ENCODE results near the gene SLC12A4.

Gene SLC12A4

GRCh38 chr16:67962135-67962534 is 6.3 kb downstream of the SLC12A4 start:
- no peak for DNase-seq

- DNase-seq: no peak
Measured at GRCh38 chr16:67961551-67961957, 6.9 kb downstream of the SLC12A4 start.

- DNase-seq: no peak
Measured at GRCh38 chr16:67959536-67960329, 8.7 kb downstream of the SLC12A4 start.

- DNase-seq: no peak
Measured at GRCh38 chr16:67957622-67958021, 10.8 kb downstream of the SLC12A4 start.

- no peak for DNase-seq
Measured at GRCh38 chr16:67954421-67955196, 13.8 kb downstream of the SLC12A4 start.

DNA sequence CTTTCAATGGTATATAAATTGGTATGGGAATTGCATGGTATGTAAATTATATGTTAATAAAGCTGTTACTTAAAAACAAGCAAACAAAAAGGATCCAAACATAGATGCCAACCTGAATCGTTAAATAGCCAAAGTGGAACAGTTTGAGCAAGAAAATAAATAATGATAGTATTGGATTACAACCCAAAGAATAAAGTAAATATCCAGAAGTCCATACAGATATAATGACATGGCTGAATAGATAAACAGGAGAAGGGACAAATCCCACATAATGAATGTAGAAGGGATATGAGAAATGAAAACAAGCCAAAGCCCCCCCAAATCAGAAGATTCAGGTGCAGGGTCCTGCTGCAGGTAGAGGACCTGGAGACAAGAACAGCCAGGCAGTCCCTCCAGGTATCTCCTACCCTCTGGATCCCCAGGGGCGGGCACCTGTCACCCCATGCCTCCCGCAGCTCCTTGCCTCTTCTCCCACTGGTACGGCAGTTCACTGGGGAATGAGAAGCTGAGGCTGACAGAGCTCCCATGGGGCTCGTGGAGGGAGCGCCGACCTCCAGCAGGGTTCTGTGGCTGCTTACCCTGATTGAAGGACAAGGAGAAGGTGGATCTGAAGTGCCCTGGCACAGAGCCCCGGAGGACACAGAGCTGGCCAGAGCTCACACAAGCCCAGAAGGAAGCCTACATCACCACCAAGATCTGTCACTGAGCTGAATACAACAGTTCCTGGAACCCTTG is 14.6 kb downstream of the SLC12A4 start:
- no peak for DNase-seq

- DNase-seq: no peak
Measured at GRCh38 chr16:67951485-67951884, 17.0 kb downstream of the SLC12A4 start.

DNA sequence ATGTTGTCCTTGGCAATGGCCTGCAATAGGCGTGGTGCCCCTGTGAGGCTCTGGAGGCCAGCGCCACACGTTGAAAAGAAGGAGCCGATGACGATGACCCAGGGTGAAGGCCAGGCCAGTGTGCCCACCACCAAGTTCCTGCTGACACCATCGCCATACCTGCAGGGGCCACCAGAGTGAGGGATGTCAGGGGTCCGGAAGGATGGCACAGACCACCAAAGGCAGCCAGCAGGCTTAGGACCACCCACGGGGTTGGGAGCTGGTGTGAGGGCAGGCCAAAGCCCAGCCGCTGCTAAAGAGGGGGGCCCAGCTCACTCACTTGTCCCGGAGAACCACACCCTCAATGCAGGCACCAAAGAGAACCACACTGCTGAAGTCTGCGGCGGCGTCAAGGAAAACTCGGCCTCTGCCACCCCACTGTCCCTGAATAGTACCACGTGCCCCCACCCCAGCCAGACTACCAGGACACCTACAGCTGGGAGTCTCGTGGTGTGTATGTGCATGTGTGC is 18.0 kb downstream of the SLC12A4 start:
- DNase-seq: no peak

DNA sequence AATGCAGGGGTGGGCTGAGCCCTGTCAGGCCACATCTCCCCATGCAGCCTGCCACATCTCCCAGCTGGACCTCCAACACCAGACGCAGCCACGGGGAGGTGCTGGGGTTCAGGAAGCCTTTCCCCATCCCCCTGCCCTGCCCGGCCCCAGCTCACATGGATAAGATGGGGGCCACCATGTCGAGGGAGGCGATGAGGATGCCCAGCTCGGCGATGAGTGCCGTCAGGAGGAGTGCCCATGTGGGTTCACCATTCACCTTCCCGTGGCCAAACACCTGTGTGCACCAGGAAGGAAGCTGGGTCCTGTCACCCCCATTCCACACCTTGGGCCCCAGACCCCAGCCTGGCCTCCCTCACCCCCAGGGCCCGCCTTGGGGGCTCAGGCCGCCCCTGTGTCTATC is 18.8 kb downstream of the SLC12A4 start:
- no peak for DNase-seq

GRCh38 chr16:67948015-67948414 is 20.4 kb downstream of the SLC12A4 start:
- DNase-seq: no peak

DNA sequence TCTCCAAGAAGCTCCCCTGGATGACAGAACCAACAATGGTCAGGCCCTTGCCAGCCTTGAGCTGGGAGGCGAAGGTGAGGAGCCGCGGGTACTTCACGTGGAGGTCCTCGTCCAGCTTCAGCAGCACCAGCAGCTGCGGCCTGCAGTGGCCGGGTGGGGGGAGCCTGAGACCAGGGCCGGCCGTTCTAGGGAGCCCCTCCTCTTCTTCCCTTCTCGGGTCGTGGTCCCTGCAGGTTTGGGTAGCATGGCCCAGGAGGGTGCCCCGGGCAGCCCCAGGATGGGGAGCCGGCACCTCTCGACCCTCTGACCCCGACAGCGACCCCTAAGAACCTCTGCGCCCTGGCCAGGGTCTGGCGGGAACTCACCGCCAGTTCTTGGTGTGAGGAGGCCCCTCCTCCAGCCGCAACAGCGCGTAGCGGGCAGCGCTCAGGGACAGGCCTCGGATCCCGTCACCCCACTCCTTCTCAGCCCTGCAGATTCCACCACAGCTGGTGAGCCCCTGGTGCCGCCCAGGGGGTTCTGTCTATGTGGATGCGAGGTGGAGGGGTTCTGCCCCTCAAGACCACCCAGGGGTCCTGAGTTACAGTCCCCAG is 21.4 kb downstream of the SLC12A4 start:
- no peak for DNase-seq

DNA sequence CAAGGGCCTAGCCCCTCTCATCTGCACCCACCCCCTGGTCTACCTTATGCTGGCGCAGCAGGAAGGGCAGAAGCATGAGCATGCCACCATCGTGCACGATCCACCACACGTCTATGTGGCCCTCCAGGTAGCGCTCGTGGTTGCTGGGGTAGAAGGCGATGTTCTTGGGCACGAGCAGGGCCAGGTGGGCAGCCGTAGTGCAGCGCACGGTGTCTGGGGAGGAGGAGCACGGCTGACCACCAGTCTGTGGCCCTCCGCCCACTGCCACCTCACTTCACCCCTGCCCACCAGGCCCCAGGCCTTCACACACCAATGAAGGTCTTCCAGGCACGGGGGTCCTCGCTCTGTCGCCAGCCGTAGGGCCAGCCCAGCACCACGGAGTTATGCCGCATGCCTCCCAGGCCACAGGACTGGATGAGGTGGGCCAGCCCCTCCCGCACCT is 22.3 kb downstream of the SLC12A4 start:
- DNase-seq: no peak

- DNase-seq: no peak
Measured at GRCh38 chr16:67945392-67945933, 23.0 kb downstream of the SLC12A4 start.

DNA sequence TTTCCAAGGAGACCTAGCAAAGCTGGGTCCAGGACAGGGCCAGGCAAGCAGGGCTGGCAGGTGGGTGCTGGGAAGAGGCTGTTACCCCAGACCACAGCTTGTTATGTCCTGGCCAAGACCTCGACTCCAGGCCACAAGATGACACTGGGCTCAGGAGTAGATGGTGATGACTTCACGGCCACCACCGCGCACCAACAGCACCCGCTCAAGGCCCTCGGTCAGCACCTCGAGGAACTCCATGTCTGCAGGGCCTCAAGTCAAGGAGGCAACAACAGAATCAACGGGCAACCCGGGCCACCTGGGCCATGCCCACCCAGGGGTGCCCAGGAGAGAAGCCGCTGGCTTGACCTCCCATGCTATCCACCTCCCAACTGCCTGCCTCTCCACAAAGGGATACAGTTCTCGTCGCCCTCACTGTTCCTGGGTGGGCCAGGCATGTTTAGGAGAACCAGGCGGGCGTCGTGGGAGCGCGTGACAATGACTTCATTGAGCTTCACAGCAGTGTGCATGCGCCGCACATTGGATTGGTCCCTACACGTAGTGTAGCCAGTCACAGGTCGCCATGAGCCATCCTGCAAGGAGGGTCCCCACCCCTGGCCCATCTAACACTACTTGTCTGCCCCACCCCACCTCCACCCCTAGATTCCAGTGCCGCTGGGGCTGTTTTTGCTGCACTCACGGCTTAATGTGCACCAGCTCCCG is 23.6 kb downstream of the SLC12A4 start:
- no peak for DNase-seq

- no peak for DNase-seq
Measured at GRCh38 chr16:67943619-67944504, 24.6 kb downstream of the SLC12A4 start, which contains the start of gene LCAT. LCAT (minus strand) TSS chr16:67944120; CDS start chr16:67944101, 19 bp downstream.

- DNase-seq: no peak
Measured at GRCh38 chr16:67943256-67943618, 25.2 kb downstream of the SLC12A4 start.

DNA sequence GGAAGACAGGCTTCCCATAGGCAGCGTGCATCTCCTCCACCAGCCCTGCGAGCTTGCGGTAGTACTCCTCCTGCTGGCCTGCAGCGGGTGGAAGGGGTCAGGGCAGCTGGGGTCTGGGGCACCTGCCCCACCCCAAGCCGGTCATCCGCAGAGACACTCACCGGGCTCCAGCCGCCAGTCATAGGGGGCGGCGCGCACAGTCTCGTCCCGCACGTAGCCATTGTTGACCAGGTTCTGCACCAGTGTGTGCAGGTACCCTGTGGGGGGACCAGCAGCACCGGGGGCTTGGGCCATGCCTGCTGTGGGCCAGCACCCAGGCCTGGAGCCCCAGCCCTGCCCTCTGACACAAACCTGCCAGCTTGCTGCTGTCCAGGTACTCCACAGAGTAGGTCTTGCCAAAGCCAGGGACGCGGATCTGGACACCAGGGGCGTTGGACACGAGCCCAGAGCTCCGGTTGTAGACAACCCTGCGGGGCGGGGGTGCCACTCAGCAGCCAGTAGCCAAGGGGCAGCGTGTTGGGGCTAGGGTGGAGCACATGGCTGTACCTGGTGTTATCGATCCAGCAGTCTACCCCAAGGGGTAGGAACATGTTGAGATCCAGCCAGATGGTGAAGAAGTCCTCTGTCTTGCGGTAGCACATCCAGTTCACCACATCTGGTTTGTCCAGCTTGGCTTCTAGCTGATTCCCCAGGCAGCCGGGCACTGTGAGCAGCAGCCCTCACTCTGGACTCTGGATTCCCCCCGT is 25.8 kb downstream of the SLC12A4 start:
- DNase-seq: no peak

- DNase-seq: peak; percentile 60
Measured at GRCh38 chr16:67942200-67942509, 26.3 kb downstream of the SLC12A4 start.

- DNase-seq: no peak
Measured at GRCh38 chr16:67941469-67942199, 26.8 kb downstream of the SLC12A4 start.

All from hematopoietic multipotent progenitor cell treated with erythropoietin and hydrocortisone succinate and interleukin-3 and kit ligand, for 8 days (in vitro differentiated cells).